ENCODE data around the gene VSIG4. TPM values are rescaled to one million over a fixed set of nuclear protein-coding genes. Genes with fewer than 3 reads are reported as not detected.

The VSIG4 gene
- polyA plus RNA-seq, 3 donors: 10.2 to 56.8 (median 25.1) TPM

DNA sequence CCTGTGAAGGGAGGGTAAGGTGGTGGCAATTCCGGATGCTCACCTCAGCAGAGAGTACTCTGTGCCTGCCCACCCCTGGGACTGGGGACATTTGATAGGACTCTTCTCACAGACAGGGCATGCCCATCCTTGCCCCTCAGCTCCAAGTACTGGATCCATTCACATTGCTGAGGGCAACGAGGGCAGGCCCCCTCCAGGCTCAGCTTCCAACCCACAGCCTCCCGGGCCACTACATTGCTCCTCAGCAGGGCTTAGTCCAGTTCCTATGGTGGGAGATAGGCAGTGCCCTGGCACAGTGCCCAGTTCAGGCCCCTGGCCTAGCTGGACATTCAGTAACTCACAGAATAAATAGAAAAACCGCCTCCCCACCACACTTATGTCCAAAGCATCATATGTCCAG is 15.1 kb upstream of the VSIG4 start:
- H3K27ac Mint-ChIP-seq: no peak overlapping the region
- Histone ChIP-seq H3K4me1 (ENCODE audit: control insufficient read depth in 1 of 2, insufficient read depth in 2 of 2, low read length in 2 of 2) (peaks cover 42 to 46% of the 10 kb centered on the region in 2 donors), H3K9me3 (replicated peaks in 1 of 2; ENCODE audit: control insufficient read depth in 1 of 2, insufficient read depth in 1 of 2, low read length in 2 of 2) (peaks cover 3 to 13% of the 10 kb centered on the region in 2 donors), H3K27ac (ENCODE audit: low read depth in 1 of 2, low read length in 2 of 2) (no peak overlapping the region), H4K20me1 (ENCODE audit: insufficient read depth, low read length) (no peaks in the 10 kb centered on the region), H3K79me2 (ENCODE audit: insufficient read depth, low read length) (no peaks in the 10 kb centered on the region), H3K4me2 (replicated peaks; ENCODE audit: extremely low read depth, low read length, poor library complexity, severe bottlenecking) (no peak overlapping the region), H3K27me3 (ENCODE audit: control insufficient read depth in 2 of 2, insufficient read depth in 2 of 2, low read length in 2 of 2) (peaks cover 0 to 20% of the 10 kb centered on the region in 2 donors), H3K4me3 (replicated peaks in 1 of 3; ENCODE audit: low read depth in 2 of 3, low read length in 3 of 3) (no peak overlapping the region), H3K9ac (ENCODE audit: insufficient read depth, low read length, poor library complexity, severe bottlenecking) (no peak overlapping the region), H2AFZ (ENCODE audit: insufficient read depth, low read depth, low read length, poor library complexity, severe bottlenecking) (no peak overlapping the region), H3K36me3 (replicated peaks in 1 of 2; ENCODE audit: control insufficient read depth in 1 of 2, insufficient read depth in 2 of 2, low read length in 2 of 2) (no peaks in the 10 kb centered on the region)
- no peak for DNase-seq
- no peak overlapping the region for H3K4me3 Mint-ChIP-seq
- H3K27me3 Mint-ChIP-seq (ENCODE audit: low read depth in 3 of 3): peaks cover 0 to 35% (median 0%) of the 10 kb centered on the region in 3 donors
- 100% methylated on average over 1 of the region's 4 CpGs for WGBS (ENCODE audit: insufficient coverage)
- intact Hi-C loops (cut with micrococcal nuclease): loop anchor here in 1 of 2 donors (5.0 kb wide), 1 partner anchor 38 kb away; no protein-coding TSS in a partner anchor
- peaks cover 37% of the 10 kb centered on the region for H3K4me1 Mint-ChIP-seq
- TF ChIP-seq, protein P1, sequence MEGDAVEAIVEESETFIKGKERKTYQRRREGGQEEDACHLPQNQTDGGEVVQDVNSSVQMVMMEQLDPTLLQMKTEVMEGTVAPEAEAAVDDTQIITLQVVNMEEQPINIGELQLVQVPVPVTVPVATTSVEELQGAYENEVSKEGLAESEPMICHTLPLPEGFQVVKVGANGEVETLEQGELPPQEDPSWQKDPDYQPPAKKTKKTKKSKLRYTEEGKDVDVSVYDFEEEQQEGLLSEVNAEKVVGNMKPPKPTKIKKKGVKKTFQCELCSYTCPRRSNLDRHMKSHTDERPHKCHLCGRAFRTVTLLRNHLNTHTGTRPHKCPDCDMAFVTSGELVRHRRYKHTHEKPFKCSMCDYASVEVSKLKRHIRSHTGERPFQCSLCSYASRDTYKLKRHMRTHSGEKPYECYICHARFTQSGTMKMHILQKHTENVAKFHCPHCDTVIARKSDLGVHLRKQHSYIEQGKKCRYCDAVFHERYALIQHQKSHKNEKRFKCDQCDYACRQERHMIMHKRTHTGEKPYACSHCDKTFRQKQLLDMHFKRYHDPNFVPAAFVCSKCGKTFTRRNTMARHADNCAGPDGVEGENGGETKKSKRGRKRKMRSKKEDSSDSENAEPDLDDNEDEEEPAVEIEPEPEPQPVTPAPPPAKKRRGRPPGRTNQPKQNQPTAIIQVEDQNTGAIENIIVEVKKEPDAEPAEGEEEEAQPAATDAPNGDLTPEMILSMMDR (IDR thresholded peaks at IDR 0.05): no peak
- H3K9me3 Mint-ChIP-seq: peaks cover 0 to 14% (median 11%) of the 10 kb centered on the region in 7 donors
- no peaks in the 10 kb centered on the region for H3K36me3 Mint-ChIP-seq

DNA sequence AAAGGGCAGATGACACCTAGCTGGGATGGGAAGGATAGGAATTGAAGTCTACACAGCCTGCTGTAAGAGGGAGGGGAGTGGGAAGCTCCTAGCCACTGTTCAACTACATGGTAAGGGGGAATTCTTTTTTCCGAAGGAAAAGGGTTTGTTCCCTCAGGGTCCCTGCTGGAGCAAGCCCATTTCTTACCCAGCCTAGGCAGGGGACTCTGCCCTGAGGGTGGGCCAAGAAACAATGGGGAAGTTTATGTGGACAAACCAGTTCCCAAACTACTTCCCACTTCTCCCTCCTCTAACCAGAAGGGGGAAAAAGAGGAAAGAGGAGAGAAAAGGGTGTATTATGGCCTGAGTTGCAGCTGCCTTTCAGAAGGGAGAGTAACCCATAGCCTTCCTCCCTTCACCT is 13.5 kb upstream of the VSIG4 start:
- no CpG with 5 or more reads among the region's 1 CpG for WGBS (ENCODE audit: insufficient coverage)

More for the DNA sequence above, 13.5 kb upstream of the VSIG4 start:
- Histone ChIP-seq H2AFZ (ENCODE audit: insufficient read depth, low read depth, low read length, poor library complexity, severe bottlenecking) (no peak overlapping the region), H3K27ac (ENCODE audit: low read depth in 1 of 2, low read length in 2 of 2) (no peak overlapping the region), H4K20me1 (ENCODE audit: insufficient read depth, low read length) (no peaks in the 10 kb centered on the region), H3K9me3 (replicated peaks in 1 of 2; ENCODE audit: control insufficient read depth in 1 of 2, insufficient read depth in 1 of 2, low read length in 2 of 2) (peaks cover 3 to 13% of the 10 kb centered on the region in 2 donors), H3K4me2 (replicated peaks; ENCODE audit: extremely low read depth, low read length, poor library complexity, severe bottlenecking) (peak overlapping the region; percentile 20), H3K36me3 (replicated peaks in 1 of 2; ENCODE audit: control insufficient read depth in 1 of 2, insufficient read depth in 2 of 2, low read length in 2 of 2) (no peaks in the 10 kb centered on the region), H3K27me3 (ENCODE audit: control insufficient read depth in 2 of 2, insufficient read depth in 2 of 2, low read length in 2 of 2) (peaks cover 0 to 8% of the 10 kb centered on the region in 2 donors), H3K79me2 (ENCODE audit: insufficient read depth, low read length) (no peaks in the 10 kb centered on the region), H3K4me1 (ENCODE audit: control insufficient read depth in 1 of 2, insufficient read depth in 2 of 2, low read length in 2 of 2) (peaks cover 48 to 61% of the 10 kb centered on the region in 2 donors), H3K9ac (ENCODE audit: insufficient read depth, low read length, poor library complexity, severe bottlenecking) (no peak overlapping the region), H3K4me3 (replicated peaks in 1 of 3; ENCODE audit: low read depth in 2 of 3, low read length in 3 of 3) (no peak overlapping the region)
- intact Hi-C loops (cut with micrococcal nuclease): loop anchor here in 1 of 2 donors (5.0 kb wide), 1 partner anchor 36 kb away; no protein-coding TSS in a partner anchor
- DNase-seq: peak in 2 of 3 donors; percentile 17 to 20
- TF ChIP-seq, protein P1 (IDR thresholded peaks at IDR 0.05): no peak
- Mint-ChIP-seq H3K27me3 (ENCODE audit: low read depth in 3 of 3) (peaks cover 0 to 35% (median 0%) of the 10 kb centered on the region in 3 donors), H3K27ac (peak overlapping the region in 2 of 7 donors; percentile 33 to 60), H3K9me3 (peaks cover 0 to 14% (median 11%) of the 10 kb centered on the region in 7 donors), H3K4me1 (peaks cover 43% of the 10 kb centered on the region), H3K36me3 (no peaks in the 10 kb centered on the region), H3K4me3 (no peak overlapping the region)
